Measurements from ENCODE around the gene NEK11. TPM values are rescaled to one million over a fixed set of nuclear protein-coding genes. Genes with fewer than 3 reads are reported as not detected.

The NEK11 gene
- total and polyA plus RNA-seq, 9 of the 15 experiments (the other 6 are each of a cell fraction or from before 2014, with no cell fraction given) = 0.28 to 1.5 (median 0.87) TPM

DNA sequence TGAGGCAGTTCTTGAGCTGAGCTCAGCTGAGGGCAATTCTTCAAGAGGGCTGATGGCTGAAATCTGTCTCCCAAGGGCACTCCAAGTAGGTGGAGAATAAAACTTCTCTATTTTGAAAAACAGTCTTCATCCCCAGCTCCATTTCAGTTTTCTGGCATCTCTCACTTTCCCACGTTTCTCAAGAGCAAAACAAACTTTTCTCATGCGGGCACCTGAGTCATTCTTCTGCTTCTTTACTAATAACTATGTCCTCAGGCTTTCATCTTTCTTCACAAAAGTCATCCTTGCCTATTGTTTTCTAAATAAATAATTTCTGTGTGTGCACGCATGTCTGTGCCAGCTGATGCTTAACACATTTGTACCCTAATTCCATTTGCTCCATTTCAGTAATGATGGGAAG lies 258.8 kb downstream of the NEK11 start (continued):
- TF ChIP-seq ARNT (IDR thresholded peaks at IDR 0.05) (no peak), HNRNPL (IDR thresholded peaks at IDR 0.05; ENCODE audit: low read depth, low read length) (no peak), IFI16 (CRISPR knock-in tag; IDR thresholded peaks at IDR 0.05) (no peak), MBD1 (CRISPR knock-in tag; IDR thresholded peaks at IDR 0.05) (no peak)
- TF ChIP-seq, protein P1, sequence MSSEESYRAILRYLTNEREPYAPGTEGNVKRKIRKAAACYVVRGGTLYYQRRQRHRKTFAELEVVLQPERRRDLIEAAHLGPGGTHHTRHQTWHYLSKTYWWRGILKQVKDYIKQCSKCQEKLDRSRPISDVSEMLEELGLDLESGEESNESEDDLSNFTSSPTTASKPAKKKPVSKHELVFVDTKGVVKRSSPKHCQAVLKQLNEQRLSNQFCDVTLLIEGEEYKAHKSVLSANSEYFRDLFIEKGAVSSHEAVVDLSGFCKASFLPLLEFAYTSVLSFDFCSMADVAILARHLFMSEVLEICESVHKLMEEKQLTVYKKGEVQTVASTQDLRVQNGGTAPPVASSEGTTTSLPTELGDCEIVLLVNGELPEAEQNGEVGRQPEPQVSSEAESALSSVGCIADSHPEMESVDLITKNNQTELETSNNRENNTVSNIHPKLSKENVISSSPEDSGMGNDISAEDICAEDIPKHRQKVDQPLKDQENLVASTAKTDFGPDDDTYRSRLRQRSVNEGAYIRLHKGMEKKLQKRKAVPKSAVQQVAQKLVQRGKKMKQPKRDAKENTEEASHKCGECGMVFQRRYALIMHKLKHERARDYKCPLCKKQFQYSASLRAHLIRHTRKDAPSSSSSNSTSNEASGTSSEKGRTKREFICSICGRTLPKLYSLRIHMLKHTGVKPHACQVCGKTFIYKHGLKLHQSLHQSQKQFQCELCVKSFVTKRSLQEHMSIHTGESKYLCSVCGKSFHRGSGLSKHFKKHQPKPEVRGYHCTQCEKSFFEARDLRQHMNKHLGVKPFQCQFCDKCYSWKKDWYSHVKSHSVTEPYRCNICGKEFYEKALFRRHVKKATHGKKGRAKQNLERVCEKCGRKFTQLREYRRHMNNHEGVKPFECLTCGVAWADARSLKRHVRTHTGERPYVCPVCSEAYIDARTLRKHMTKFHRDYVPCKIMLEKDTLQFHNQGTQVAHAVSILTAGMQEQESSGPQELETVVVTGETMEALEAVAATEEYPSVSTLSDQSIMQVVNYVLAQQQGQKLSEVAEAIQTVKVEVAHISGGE (CRISPR knock-in tag; IDR thresholded peaks at IDR 0.05) = no peak
- TF ChIP-seq, protein P2, sequence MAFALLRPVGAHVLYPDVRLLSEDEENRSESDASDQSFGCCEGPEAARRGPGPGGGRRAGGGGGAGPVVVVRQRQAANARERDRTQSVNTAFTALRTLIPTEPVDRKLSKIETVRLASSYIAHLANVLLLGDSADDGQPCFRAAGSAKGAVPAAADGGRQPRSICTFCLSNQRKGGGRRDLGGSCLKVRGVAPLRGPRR (CRISPR knock-in tag; IDR thresholded peaks at IDR 0.05) = no peak
